GM23338 (cell line): ENCODE measurements around the gene PLPPR3. TPM values are rescaled to one million over a fixed set of nuclear protein-coding genes. Genes with fewer than 3 reads are reported as not detected.
"Not testable (repeated sequence)": the region's sequence is repeated elsewhere in the genome, so short reads cannot be mapped to it uniquely, and the experiment has no call there.

ENCODE experiments used
- ATAC-seq: fragments of 200-7000 bp; cut with Tn5 transposase; 3 replicates; pipeline ENCODE4 v1.9.1; 2020
- DNase-seq: peaks from one replicate; pipeline ENCODE4 v3.0.0-alpha.2; 2015; ENCODE audit warnings: low spot score
- H2AFZ ChIP-seq: fragments of 200-600 bp; sonication (generic); 2 replicates; pipeline ENCODE4 v1.8.0; 2016; ENCODE audit warnings: antibody characterized with exemption, mild to moderate bottlenecking, moderate library complexity
- H3F3A ChIP-seq: fragments of 200-600 bp; sonication (generic); replicated peaks from 2 replicates; pipeline ENCODE4 v1.8.0; 2017; ENCODE audit warnings: antibody characterized with exemption, mixed run types, low read depth
- H3K27ac ChIP-seq: fragments of 200-600 bp; sonication (generic); 2 replicates; pipeline ENCODE4 v1.6.1; 2016; ENCODE audit warnings: low read depth
- H3K27me3 ChIP-seq: fragments of 200-600 bp; sonication (generic); 2 replicates; pipeline ENCODE4 v1.8.0; 2016; ENCODE audit warnings: mild to moderate bottlenecking, mixed run types, moderate library complexity; ENCODE audit not compliant: insufficient read depth
- H3K36me3 ChIP-seq: fragments of 200-600 bp; sonication (generic); 2 replicates; pipeline ENCODE4 v1.8.0; 2016; ENCODE audit warnings: mild to moderate bottlenecking; ENCODE audit not compliant: insufficient read depth
- H3K4me1 ChIP-seq: fragments of 200-600 bp; sonication (generic); 2 replicates; pipeline ENCODE4 v1.8.0; 2016; ENCODE audit warnings: mild to moderate bottlenecking, moderate library complexity; ENCODE audit not compliant: insufficient read depth
- H3K4me2 ChIP-seq: fragments of 200-600 bp; sonication (generic); 2 replicates; pipeline ENCODE4 v1.7.1; 2017; ENCODE audit warnings: mixed run types
- H3K4me3 ChIP-seq: fragments of 200-600 bp; sonication (generic); 2 replicates; pipeline ENCODE4 v1.6.1; 2016; ENCODE audit warnings: mixed run types
- H3K79me2 ChIP-seq: fragments of 200-600 bp; sonication (generic); replicated peaks from 2 replicates; pipeline ENCODE4 v1.8.0; 2017; ENCODE audit warnings: mild to moderate bottlenecking; ENCODE audit not compliant: insufficient read depth
- H3K9me2 ChIP-seq: fragments of 200-600 bp; sonication (generic); 2 replicates; pipeline ENCODE4 v1.8.0; 2017; ENCODE audit not compliant: insufficient read depth
- H4K20me1 ChIP-seq: fragments of 200-600 bp; sonication (generic); replicated peaks from 2 replicates; pipeline ENCODE4 v1.8.0; 2017; ENCODE audit warnings: mild to moderate bottlenecking; ENCODE audit not compliant: insufficient read depth
- H3K27ac Mint-ChIP-seq: 2 replicates; pipeline ENCODE4 v1.8.0; 2020; ENCODE audit warnings: inconsistent platforms, mild to moderate bottlenecking, moderate library complexity, mixed read lengths
- H3K27me3 Mint-ChIP-seq: 3 replicates; pipeline ENCODE4 v1.8.0; 2022; ENCODE audit warnings: low read depth, mild to moderate bottlenecking, moderate library complexity, mixed read lengths, inconsistent platforms; ENCODE audit not compliant: insufficient read depth, poor library complexity
- H3K36me3 Mint-ChIP-seq: 3 replicates; pipeline ENCODE4 v1.8.0; 2021; ENCODE audit warnings: low read depth, mild to moderate bottlenecking, inconsistent platforms, moderate library complexity, mixed read lengths
- H3K4me1 Mint-ChIP-seq: 3 replicates; pipeline ENCODE4 v1.8.0; 2020; ENCODE audit warnings: mild to moderate bottlenecking, inconsistent platforms, mixed read lengths
- H3K4me3 Mint-ChIP-seq: 3 replicates; pipeline ENCODE4 v1.8.0; 2021; ENCODE audit warnings: moderate library complexity, mild to moderate bottlenecking, inconsistent platforms, mixed read lengths
- H3K9me3 Mint-ChIP-seq: 3 replicates; pipeline ENCODE4 v1.8.0; 2020; ENCODE audit warnings: moderate library complexity, mild to moderate bottlenecking, inconsistent platforms, mixed read lengths
- CREB1 ChIP-seq: fragments of 250-450 bp; sonication (Bioruptor Pico); IDR thresholded peaks from 2 replicates; pipeline ENCODE4 v1.5.0; 2020; ENCODE audit warnings: low read depth, mild to moderate bottlenecking, moderate library complexity
- EZH2 ChIP-seq: fragments of 200-600 bp; sonication (generic); IDR thresholded peaks from one replicate; pipeline ENCODE4 v1.8.0; 2017; ENCODE audit warnings: antibody characterized with exemption, mild to moderate bottlenecking, low read depth; ENCODE audit not compliant: unreplicated experiment
- EZH2phosphoT487 ChIP-seq: fragments of 200-600 bp; sonication (generic); IDR thresholded peaks from one replicate; pipeline ENCODE4 v1.8.1; 2018; ENCODE audit warnings: antibody characterized with exemption; ENCODE audit not compliant: unreplicated experiment
- NANOG ChIP-seq: IDR thresholded peaks from 2 replicates; pipeline ENCODE4 v1.6.1; 2016; ENCODE audit warnings: antibody characterized with exemption, borderline replicate concordance
- POLR2AphosphoS5 ChIP-seq: IDR thresholded peaks from 2 replicates; pipeline ENCODE4 v1.6.1; 2016; ENCODE audit warnings: antibody characterized with exemption, low read depth
- STAT1 ChIP-seq: IDR thresholded peaks from one replicate; pipeline ENCODE4 v1.6.1; 2016; ENCODE audit warnings: antibody characterized with exemption; ENCODE audit not compliant: unreplicated experiment
- polyA plus RNA-seq: library from polyadenylated mRNA; unstranded; fragments of >200 nt; fragmentation: Nextera tagmentation; extraction: Ambion mirVana; gene quantifications from 2 replicates; pipeline ENCODE4 v1.2.1, GENCODE V29; 2016
- total RNA-seq: library from RNA; depleted of rRNA; stranded (reverse); fragments of >200 nt; shearing (Covaris generic); gene quantifications from 2 replicates; pipeline ENCODE4 v1.2.3, GENCODE V29; 2014
- TF ChIP-seq, protein P1 (sequence below): IDR thresholded peaks from one replicate; pipeline ENCODE4 v1.6.1; 2018; ENCODE audit warnings: antibody characterized with exemption; ENCODE audit not compliant: unreplicated experiment

PLPPR3 gene
- total and polyA plus RNA-seq, 2 experiments from 2014 or later = 14.8 to 81.1 TPM

DNA sequence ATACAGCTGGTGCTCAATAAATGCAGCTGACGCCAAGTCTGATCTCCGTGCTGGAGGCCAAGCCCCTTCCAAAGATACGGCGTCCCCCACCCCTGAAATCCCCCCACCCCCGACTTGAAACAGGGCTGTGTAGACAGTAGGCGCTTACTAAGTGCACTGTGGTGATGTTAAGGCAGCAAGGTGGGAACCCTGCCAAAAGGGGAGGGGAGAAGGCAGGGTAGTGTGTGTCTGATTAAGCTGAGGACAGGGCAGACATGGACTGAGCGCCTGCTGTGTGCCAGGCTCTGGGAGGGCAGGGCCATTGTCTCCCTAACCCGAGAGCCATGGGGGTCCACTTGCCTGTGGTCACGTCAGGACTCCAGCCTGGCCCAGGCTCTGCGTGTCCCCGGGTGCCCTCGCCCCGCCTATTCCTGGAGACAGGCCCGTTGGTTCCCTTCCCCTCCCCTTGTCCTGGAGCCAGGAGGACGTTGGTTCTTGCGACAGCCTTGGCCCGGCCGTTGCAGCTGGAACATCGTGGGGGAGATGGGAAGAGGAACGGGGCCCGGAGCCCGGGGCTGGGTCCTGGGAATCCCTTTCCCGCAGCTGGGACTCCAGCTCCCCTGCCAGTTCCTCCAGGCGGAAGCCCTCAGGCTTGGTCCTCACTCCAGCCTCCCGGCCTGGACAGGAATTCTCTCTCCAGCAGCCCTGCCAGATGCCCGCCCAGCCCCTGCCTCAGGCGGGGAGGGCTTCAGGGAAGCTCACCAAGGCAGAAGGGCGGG lies 28.6 kb upstream of the PLPPR3 start:
- Histone ChIP-seq H3K79me2 (no peaks in the 10 kb centered on the region), H3K36me3 (no peaks in the 10 kb centered on the region), H4K20me1 (no peaks in the 10 kb centered on the region; the same call in 1 of the 2 replicates), H3K4me2 (no peak overlapping the region), H3K4me3 (no peak overlapping the region), H3F3A (peaks cover 10% of the 10 kb centered on the region; the same call in 1 of the 2 replicates), H3K27me3 (no peaks in the 10 kb centered on the region), H3K9me2 (no peaks in the 10 kb centered on the region), H2AFZ (no peak overlapping the region; the same call in 1 of the 2 replicates), H3K27ac (no peak overlapping the region), H3K4me1 (no peaks in the 10 kb centered on the region)
- H3K4me1 Mint-ChIP-seq = peaks cover 2% of the 10 kb centered on the region; the same call in 1 of the 3 replicates
- peaks cover 6% of the 10 kb centered on the region for H3K27me3 Mint-ChIP-seq
- H3K27ac Mint-ChIP-seq = no peak overlapping the region
- DNase-seq = peak; percentile 65
- no peak overlapping the region for H3K4me3 Mint-ChIP-seq
- no peak for TF ChIP-seq STAT1
- TF ChIP-seq, protein P1, sequence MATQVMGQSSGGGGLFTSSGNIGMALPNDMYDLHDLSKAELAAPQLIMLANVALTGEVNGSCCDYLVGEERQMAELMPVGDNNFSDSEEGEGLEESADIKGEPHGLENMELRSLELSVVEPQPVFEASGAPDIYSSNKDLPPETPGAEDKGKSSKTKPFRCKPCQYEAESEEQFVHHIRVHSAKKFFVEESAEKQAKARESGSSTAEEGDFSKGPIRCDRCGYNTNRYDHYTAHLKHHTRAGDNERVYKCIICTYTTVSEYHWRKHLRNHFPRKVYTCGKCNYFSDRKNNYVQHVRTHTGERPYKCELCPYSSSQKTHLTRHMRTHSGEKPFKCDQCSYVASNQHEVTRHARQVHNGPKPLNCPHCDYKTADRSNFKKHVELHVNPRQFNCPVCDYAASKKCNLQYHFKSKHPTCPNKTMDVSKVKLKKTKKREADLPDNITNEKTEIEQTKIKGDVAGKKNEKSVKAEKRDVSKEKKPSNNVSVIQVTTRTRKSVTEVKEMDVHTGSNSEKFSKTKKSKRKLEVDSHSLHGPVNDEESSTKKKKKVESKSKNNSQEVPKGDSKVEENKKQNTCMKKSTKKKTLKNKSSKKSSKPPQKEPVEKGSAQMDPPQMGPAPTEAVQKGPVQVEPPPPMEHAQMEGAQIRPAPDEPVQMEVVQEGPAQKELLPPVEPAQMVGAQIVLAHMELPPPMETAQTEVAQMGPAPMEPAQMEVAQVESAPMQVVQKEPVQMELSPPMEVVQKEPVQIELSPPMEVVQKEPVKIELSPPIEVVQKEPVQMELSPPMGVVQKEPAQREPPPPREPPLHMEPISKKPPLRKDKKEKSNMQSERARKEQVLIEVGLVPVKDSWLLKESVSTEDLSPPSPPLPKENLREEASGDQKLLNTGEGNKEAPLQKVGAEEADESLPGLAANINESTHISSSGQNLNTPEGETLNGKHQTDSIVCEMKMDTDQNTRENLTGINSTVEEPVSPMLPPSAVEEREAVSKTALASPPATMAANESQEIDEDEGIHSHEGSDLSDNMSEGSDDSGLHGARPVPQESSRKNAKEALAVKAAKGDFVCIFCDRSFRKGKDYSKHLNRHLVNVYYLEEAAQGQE = no peak
- TF ChIP-seq NANOG = no peak
- TF ChIP-seq CREB1 = no peak
- H3K9me3 Mint-ChIP-seq = no peaks in the 10 kb centered on the region
- peak; percentile 58 for ATAC-seq
- H3K36me3 Mint-ChIP-seq = no peaks in the 10 kb centered on the region

DNA sequence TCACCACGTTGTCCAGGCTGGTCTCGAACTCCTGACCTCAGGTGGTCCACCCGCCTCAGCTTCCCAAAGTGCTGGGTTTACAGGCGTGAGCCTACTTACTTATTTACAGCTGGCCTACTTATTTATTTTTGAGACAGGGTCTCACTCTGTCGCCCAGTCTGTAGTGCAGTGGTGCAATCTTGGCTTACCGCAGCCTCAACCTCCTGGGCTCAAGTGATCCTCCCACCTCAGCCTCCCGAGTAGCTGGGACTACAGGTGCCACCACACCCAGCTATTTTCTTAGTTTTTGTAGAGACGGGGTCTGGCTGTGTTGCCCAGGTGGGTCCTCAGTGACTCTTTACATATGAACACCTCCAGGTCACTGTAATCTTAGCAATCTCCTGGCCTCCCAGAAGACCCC lies 27.4 kb upstream of the PLPPR3 start:
- H4K20me1 ChIP-seq = not testable (repeated sequence)

DNA sequence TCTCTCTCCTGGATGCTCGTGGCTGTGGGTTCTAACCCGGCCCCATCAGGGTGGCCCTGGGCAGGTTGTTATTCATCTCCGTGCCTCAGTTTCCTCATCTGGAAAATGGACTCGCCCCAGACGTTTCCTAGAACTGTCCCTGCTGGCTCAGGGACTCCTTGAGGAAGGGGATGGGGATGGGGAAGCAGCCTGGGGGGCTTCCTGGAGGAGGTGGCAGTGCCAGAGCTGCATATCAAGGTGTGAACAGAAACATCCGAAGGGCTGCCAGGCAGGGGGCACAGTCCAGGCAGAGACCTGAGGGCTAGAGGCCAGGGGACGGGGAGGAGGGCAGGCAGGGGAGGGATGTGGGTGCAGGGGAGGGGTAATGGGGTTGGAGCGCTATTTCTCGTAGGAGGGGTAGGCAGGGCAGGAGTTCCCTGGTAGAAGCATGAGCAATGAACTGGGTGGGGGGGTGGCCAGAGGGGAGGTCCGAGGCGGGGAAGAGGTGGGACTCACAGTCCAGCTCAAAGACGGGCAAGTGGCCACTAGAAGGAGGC lies 26.7 kb upstream of the PLPPR3 start:
- peaks cover 4% of the 10 kb centered on the region; the same call in 1 of the 2 replicates for H3F3A ChIP-seq
- H3K4me3 ChIP-seq = no peak overlapping the region
- DNase-seq (no peak), ATAC-seq (no peak)
- H3K4me1 ChIP-seq = no peaks in the 10 kb centered on the region
- Mint-ChIP-seq H3K27me3 (peaks cover 12% of the 10 kb centered on the region), H3K27ac (no peak overlapping the region), H3K36me3 (no peaks in the 10 kb centered on the region), H3K9me3 (no peaks in the 10 kb centered on the region), H3K4me1 (peaks cover 2% of the 10 kb centered on the region; the same call in 1 of the 3 replicates), H3K4me3 (no peak overlapping the region)
- no peaks in the 10 kb centered on the region; the same call in 1 of the 2 replicates for H4K20me1 ChIP-seq
- no peak overlapping the region for H2AFZ ChIP-seq
- no peak overlapping the region for H3K27ac ChIP-seq
- H3K4me2 ChIP-seq = no peak overlapping the region
- H3K27me3 ChIP-seq = peaks cover 12% of the 10 kb centered on the region
- no peaks in the 10 kb centered on the region for H3K79me2 ChIP-seq
- TF ChIP-seq POLR2AphosphoS5 = no peak
- no peak for TF ChIP-seq EZH2
- TF ChIP-seq EZH2phosphoT487 = no peak
- no peaks in the 10 kb centered on the region for H3K36me3 ChIP-seq
- no peaks in the 10 kb centered on the region for H3K9me2 ChIP-seq

More for the DNA sequence above, 27.4 kb upstream of the PLPPR3 start:
- H3K4me1 ChIP-seq, H3K36me3 Mint-ChIP-seq, H3K4me1 Mint-ChIP-seq, H3K27ac Mint-ChIP-seq, H3K4me2 ChIP-seq, H3K36me3 ChIP-seq, DNase-seq, H3K9me3 Mint-ChIP-seq, H3K4me3 ChIP-seq, H3K4me3 Mint-ChIP-seq, H3K27me3 ChIP-seq, H3K9me2 ChIP-seq, H3F3A ChIP-seq, H2AFZ ChIP-seq, ATAC-seq, H3K79me2 ChIP-seq, H3K27ac ChIP-seq: not testable (repeated sequence)
- H3K27me3 Mint-ChIP-seq = peaks cover 13% of the 10 kb centered on the region
